Right ventricle myocardium inferior (tissue), 1 donor: ENCODE results near the gene RPS6KA2. TPM values are rescaled to one million over a fixed set of nuclear protein-coding genes. Genes with fewer than 3 reads are reported as not detected.

Source experiments
- ATAC-seq: fragments of 200-7000 bp; cut with Tn5 transposase; one replicate; pipeline ENCODE4 v1.9.1; 2020; ENCODE audit warnings: mild to moderate bottlenecking, moderate library complexity
- DNase-seq: peaks from one replicate; pipeline ENCODE4 v3.0.0; 2021; ENCODE audit errors: missing footprints
- intact Hi-C: fragments of 100-400 bp; cut with DNase I; formaldehyde crosslinking; loops from one replicate; pipeline ENCODE4 v1.11.0; 2022
- total RNA-seq: library from RNA; stranded (reverse); fragmentation: NEBNext Ultra II Directional; extraction: Animal tissue kit (Norgen Biotek cat#: 25700); gene quantifications from one replicate; pipeline ENCODE4 v1.2.1, GENCODE V29; 2021
- donor health status: DM: no; HTN: yes; CAD: no; lungs with severe emphysema.

Gene RPS6KA2
- total RNA-seq, 1 donor from 2014 or later, result 55.5 TPM

GRCh38 chr6:166489301-166490155 lies 137.5 kb downstream of the RPS6KA2 start:
- DNase-seq (peak; percentile 40), ATAC-seq (no peak)
- intact Hi-C loops, result loop anchor here (5.0 kb wide), 1 partner anchor 138 kb away; the partner anchor contains the start of gene RPS6KA2

DNA sequence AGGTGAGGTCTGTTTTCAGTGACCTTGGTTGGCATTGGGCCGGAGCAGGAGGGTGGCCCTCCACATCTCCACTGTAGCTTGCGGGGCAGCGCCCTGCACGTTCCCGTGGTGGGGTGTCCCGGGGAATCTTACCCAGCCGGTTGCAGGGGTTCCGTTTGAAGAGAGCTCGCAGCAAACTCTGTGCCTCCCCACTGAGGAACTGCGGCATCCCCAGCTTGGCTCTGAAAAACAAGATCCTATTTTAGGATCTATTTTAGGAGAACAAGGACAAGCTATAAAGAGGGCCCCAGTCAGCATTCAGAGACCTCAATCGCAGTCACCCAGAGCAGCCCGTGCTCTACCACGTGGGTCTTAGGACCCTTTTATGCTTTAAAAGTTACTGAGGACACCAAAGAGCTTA lies 138.3 kb downstream of the RPS6KA2 start:
- ATAC-seq (peak; percentile 27), DNase-seq (peak; percentile 17)
- intact Hi-C loops, result loop anchor here (5.0 kb wide), 1 partner anchor 139 kb away; the partner anchor contains the start of gene RPS6KA2

DNA sequence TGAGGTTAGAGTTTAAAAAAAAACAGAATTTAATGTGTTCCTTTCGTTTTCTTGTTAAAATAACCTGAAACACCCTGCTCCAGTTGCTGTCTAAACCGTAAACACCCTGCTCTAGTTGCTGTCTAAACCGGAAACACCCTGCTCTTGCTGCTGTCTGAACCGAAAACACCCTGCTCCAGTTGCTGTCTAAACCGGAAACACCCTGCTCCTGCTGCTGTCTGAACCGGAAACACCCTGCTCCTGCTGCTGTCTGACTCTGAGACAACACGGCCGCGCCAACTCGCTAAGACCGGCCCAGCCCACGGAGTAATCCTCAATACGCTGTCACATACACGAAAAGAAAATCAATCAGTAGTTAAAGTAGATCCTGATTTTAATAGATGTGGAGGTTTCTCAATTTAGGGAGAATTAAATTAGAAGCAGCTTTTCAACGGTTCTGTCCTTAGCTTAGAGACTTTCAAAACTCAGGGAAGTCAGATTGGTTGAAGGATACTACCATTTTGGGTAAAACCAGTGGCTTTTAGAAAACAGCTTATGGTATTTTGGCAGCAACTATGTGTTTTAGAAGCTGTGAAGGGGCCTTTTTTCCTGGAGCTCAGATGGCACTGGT lies 138.9 kb downstream of the RPS6KA2 start:
- intact Hi-C loops, result loop anchor here (5.0 kb wide), 1 partner anchor 139 kb away; the partner anchor contains the start of gene RPS6KA2
- DNase-seq (peak; percentile 77), ATAC-seq (peak; percentile 44)

DNA sequence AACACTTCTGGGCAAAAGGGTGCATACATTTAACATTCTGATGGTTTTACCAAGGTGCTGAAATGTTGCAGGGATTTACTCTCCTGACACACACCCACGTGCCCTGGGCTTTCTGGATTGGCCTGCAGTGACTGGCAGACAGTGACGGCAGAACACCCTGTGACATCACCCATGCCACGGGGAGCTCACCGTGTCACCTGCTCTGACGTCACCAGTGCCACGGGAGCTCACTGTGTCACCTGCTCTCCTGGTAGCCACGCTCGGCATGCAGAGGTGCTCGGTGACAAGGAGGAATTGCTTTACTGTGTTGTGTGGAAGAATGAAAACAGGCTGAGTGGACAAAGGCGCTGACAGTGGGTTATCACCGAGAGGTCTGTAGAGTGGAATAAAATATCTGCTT lies 139.9 kb downstream of the RPS6KA2 start:
- peak; percentile 11 for DNase-seq
- no peak for ATAC-seq
- intact Hi-C loops, result loop anchor here (5.0 kb wide), 1 partner anchor 140 kb away; the partner anchor contains the start of gene RPS6KA2

- ATAC-seq (no peak), DNase-seq (no peak)
- intact Hi-C loops, result loop anchor here (5.0 kb wide), 1 partner anchor 141 kb away; the partner anchor contains the start of gene RPS6KA2
Measured at GRCh38 chr6:166486536-166486880, 140.5 kb downstream of the RPS6KA2 start.

DNA sequence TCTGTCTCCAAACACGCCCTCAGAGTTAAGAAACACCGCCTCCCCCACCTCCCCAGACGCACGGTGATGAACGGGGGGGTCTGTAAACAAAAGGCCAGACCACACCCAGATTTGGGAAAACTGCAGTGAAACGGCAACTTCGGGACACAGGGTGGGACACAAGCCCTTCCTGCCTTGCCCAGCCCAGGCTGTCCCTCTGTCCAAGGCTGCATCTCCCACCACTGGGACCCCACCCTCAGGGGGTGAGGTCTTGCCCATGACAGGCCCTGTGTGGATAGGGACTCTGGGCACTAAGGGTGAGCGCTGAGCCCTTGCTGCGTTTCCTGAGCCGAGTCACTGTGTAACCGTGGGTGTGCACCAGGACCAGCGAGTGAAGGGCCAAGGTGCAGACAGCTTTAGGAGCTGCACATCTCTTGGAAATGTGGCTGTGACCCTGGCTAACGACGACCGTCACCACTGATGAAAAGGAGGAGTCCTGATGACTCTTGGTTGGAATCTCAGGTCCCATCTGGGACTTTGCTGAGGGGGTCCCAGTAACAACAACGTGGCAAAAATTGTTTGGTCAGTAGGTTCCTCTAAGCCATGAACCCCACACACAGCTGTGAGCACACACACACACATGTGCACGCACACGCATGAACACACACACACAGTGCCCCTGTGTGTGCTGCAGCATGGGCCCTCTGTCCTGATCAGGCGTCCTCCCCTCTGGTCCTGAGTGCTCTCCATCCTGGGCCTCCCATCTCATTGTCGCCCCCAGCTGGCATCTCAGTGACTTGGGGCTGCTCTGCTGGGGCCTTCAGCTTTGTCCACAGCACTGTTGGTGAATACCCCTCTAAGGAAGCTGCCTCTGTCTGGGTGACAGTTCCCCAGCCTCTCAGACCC lies 141.2 kb downstream of the RPS6KA2 start:
- DNase-seq, result peak; percentile 35
- no peak for ATAC-seq
- intact Hi-C loops, result loop anchor here (5.0 kb wide), 1 partner anchor 141 kb away; the partner anchor contains the start of gene RPS6KA2

DNA sequence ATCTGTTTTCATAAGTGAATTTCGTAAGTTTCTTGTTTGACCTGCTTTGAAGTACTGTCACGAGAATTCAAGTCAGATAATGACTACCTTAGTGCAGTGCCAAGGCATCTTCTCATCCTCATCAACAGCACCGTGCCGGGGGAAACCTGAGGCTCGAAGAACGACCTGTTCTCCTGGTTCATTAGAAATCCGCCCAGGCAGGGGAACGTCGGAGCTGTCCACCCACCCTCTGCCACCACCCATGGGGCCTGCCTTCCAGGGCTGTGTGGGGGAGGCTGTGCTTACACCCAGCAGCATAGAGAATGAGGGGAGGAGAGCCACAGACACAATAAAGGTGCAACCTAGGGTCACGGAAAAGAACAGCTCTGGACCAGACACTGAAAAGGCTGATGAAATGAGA lies 142.2 kb downstream of the RPS6KA2 start:
- no peak for ATAC-seq
- peak; percentile 23 for DNase-seq
- intact Hi-C loops, result loop anchor here (5.0 kb wide), 1 partner anchor 142 kb away; the partner anchor contains the start of gene RPS6KA2

DNA sequence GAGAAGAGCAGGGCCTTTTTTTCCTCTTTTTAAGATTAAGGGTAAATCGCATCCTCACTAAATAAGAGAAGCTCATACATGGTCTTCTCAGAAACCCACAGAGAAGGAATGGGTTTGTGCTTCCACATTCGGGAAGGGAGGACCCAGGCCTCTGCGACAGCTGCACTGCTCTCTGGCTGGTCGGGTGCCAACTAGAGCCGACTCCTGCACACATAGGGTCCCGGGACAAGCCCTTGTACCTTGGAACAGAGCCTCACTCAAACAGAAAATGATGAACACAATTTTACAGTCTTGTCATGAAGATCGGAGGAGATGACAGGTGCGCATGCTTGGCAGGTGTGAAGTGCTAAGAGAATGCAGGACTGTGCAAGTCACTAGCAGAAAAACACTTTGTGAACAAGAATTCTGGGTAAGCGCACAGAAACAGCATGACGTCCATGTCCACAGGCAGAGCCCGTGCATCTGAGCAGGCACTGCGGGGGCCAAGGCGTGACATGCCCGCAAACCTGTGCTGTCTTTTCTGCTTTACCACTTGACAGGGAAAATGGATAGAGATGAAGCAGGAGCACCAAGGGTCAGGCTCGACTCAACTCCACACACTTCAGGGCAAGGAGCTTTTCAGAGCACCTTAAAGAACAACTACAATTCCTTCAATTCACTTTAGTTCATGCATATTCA lies 143.3 kb downstream of the RPS6KA2 start:
- intact Hi-C loops, result no loop called here
- DNase-seq, result no peak
- no peak for ATAC-seq

- intact Hi-C loops, result no loop called here
- no peak for ATAC-seq
- DNase-seq, result peak; percentile 40
Measured at GRCh38 chr6:166483026-166483425, 144.0 kb downstream of the RPS6KA2 start.

- peak; percentile 53 for DNase-seq
Measured at GRCh38 chr6:166478782-166479592, 148.1 kb downstream of the RPS6KA2 start.

GRCh38 chr6:166477647-166478365 lies 149.2 kb downstream of the RPS6KA2 start:
- DNase-seq (peak; percentile 42), ATAC-seq (no peak)
- intact Hi-C loops, result no loop called here

More at GRCh38 chr6:166478782-166479592, 148.1 kb downstream of the RPS6KA2 start:
- ATAC-seq, result peak; percentile 28
- intact Hi-C loops, result no loop called here

- intact Hi-C loops, result no loop called here
- no peak for DNase-seq
Measured at GRCh38 chr6:166476634-166477215, 150.3 kb downstream of the RPS6KA2 start.

GRCh38 chr6:166476061-166476591 lies 150.9 kb downstream of the RPS6KA2 start:
- intact Hi-C loops, result no loop called here
- no peak for ATAC-seq
- no peak for DNase-seq

More at GRCh38 chr6:166476634-166477215, 150.3 kb downstream of the RPS6KA2 start:
- ATAC-seq, result no peak

DNA sequence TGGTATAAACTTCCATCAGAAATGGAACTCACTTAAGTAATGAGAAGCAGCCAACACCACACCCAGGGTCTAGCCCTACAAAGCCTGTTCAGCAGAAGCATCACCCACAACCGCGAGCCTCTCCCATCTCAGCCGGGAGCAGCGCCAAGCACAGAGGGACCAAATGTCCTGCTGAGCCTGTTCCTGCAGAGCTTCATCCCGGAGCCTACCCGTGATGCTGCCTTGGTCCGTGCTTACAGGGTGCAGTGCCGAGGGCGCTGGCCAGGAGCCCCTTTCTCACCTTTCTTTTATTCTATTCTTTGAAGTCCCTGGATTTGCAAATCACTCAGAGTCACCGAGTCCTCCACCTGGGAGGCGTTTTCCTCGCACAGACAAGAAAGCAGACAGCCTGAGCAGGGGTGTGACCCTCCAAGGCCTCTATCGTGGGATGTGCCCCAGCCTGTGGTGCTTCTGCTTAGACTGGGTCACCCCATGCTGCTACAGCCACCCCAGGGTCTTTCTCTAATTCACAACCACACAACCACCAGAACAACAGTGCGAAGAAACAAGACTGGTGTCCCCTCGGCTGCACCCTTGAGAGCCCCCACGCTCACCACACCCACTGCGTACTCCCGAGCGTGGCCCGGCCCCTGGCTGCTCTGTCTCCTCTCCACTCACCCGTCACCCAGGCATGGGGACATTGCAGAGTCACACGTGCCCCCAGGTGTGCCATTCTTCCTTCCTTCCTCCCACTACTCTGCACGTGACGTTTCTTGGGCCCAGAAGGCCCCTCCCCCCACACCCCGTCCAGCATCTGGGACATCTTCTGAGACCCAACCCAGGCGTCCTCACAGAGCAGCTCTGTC lies 152.1 kb downstream of the RPS6KA2 start:
- intact Hi-C loops, result no loop called here
- ATAC-seq (no peak), DNase-seq (no peak)

GRCh38 chr6:166473886-166474571 lies 153.0 kb downstream of the RPS6KA2 start:
- intact Hi-C loops, result no loop called here
- ATAC-seq (no peak), DNase-seq (no peak)
